ENCODE measurements around the gene FAM161A.
"Not testable (repeated sequence)": the region's sequence is repeated elsewhere in the genome, so short reads cannot be mapped to it uniquely, and the experiment has no call there.

Gene FAM161A

GRCh38 chr2:61811821-61812220 is 42.0 kb downstream of the FAM161A start:
- DNase-seq (ENCODE audit: low spot score) = no peak
- TF ChIP-seq CTCF (IDR thresholded peaks at IDR 0.05; ENCODE audit: extremely low read depth, insufficient read depth, missing control alignments) = no peak

GRCh38 chr2:61810203-61810602 is 43.7 kb downstream of the FAM161A start:
- DNase-seq (ENCODE audit: low spot score); in situ Hi-C loops (cut with MboI; ENCODE audit: low pct_unique_long_range_greater_than_20kb, low sequenced_read_pairs, unreplicated experiment): not testable (repeated sequence)

More at GRCh38 chr2:61811821-61812220, 42.0 kb downstream of the FAM161A start:
- in situ Hi-C loops (cut with MboI; ENCODE audit: low pct_unique_long_range_greater_than_20kb, low sequenced_read_pairs, unreplicated experiment) = no loop called here

- DNase-seq (ENCODE audit: low spot score); in situ Hi-C loops (cut with MboI; ENCODE audit: low pct_unique_long_range_greater_than_20kb, low sequenced_read_pairs, unreplicated experiment): not testable (repeated sequence)
These were observed 45.2 kb downstream of the FAM161A start for GRCh38 chr2:61808693-61809092.

- DNase-seq (ENCODE audit: low spot score) = peak; percentile 34
- in situ Hi-C loops (cut with MboI; ENCODE audit: low pct_unique_long_range_greater_than_20kb, low sequenced_read_pairs, unreplicated experiment) = no loop called here
- no peak for TF ChIP-seq CTCF (IDR thresholded peaks at IDR 0.05; ENCODE audit: extremely low read depth, insufficient read depth, missing control alignments)
These were observed 46.7 kb downstream of the FAM161A start for GRCh38 chr2:61807036-61807757.

- in situ Hi-C loops (cut with MboI; ENCODE audit: low pct_unique_long_range_greater_than_20kb, low sequenced_read_pairs, unreplicated experiment) = no loop called here
- DNase-seq (ENCODE audit: low spot score) = no peak
- no peak for TF ChIP-seq CTCF (IDR thresholded peaks at IDR 0.05; ENCODE audit: extremely low read depth, insufficient read depth, missing control alignments)
These were observed 51.3 kb downstream of the FAM161A start for GRCh38 chr2:61802548-61802947.

GRCh38 chr2:61799099-61799498 is 54.8 kb downstream of the FAM161A start:
- TF ChIP-seq CTCF (IDR thresholded peaks at IDR 0.05; ENCODE audit: extremely low read depth, insufficient read depth, missing control alignments) = no peak
- no peak for DNase-seq (ENCODE audit: low spot score)
- in situ Hi-C loops (cut with MboI; ENCODE audit: low pct_unique_long_range_greater_than_20kb, low sequenced_read_pairs, unreplicated experiment) = no loop called here

GRCh38 chr2:61797446-61797845 is 56.4 kb downstream of the FAM161A start:
- DNase-seq (ENCODE audit: low spot score); in situ Hi-C loops (cut with MboI; ENCODE audit: low pct_unique_long_range_greater_than_20kb, low sequenced_read_pairs, unreplicated experiment): not testable (repeated sequence)

GRCh38 chr2:61795408-61795807 is 58.5 kb downstream of the FAM161A start:
- no peak for TF ChIP-seq CTCF (IDR thresholded peaks at IDR 0.05; ENCODE audit: extremely low read depth, insufficient read depth, missing control alignments)
- in situ Hi-C loops (cut with MboI; ENCODE audit: low pct_unique_long_range_greater_than_20kb, low sequenced_read_pairs, unreplicated experiment) = no loop called here
- DNase-seq (ENCODE audit: low spot score) = no peak

Data from GM13977 (cell line).